Stimulated activated CD4-positive, alpha-beta T cell treated with anti-CD3 and anti-CD28 coated beads, Interleukin-12 subunit alpha, Interleukin-12 subunit beta, amount 100 ng/mL, for 48 hours (primary cell): ENCODE data around the gene WNT10A.
"Not testable (repeated sequence)": the region's sequence is repeated elsewhere in the genome, so short reads cannot be mapped to it uniquely, and the experiment has no call there.

ENCODE experiments used
- DNase-seq, 3 donors: peaks; one replicate each; pipeline ENCODE4 v3.0.0-alpha.2; 2020; ENCODE audit warnings: low read depth in 2 of 3, low spot score in 1 of 3

The WNT10A gene

GRCh38 chr2:218880102-218880858 lies at the start of gene WNT10A:
WNT10A (plus strand) TSS chr2:218880852; CDS start chr2:218880996, 144 bp downstream.
- DNase-seq: peak in 1 of 3 donors; percentile 45

GRCh38 chr2:218831378-218831990 lies 49.2 kb upstream of the WNT10A start, which contains the start of gene PRKAG3:
PRKAG3 (minus strand) TSS chr2:218831803.
- no peak for DNase-seq

DNA sequence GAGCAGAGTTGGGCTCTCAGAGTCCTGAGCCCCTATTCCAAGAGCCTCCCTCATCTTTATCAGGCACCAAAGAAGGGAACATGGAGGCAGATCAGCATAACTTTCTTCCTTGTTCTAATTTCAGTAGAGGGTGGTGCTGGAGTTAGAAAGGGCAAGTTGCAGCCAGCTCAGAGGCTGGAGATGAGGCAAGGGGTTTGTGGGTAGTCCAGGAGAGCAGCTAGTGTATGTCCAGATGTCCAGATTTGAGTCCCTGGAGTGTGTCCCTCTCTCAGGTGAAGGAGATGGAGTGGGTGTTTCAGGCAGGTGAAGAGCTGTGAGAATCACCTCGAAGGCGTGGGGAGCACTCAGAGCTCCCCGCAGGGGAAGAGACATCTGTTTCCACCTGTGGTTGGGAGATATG lies 48.6 kb upstream of the WNT10A start:
- no peak for DNase-seq

DNA sequence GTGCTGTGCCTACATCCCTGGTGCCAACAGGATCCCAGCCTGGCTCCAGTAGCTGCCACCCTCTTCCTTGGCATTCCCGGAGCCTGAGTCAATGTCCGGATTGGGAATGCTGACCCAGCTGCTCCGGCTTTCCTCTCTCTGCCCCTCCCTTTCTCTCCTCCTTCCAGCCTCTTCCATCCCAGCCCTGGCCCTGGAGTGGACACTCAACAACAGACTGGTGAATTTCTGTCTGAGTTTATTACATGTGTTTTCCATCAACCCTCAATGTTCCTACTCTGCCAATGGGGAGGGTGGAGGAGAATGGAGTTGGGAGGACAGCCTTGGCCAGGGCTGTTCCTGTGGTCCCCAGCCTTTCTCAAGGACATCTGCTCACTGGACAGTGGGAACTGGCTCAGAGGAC lies 48.1 kb upstream of the WNT10A start:
- DNase-seq: no peak

- no peak for DNase-seq
Observed at GRCh38 chr2:218833023-218833609, 47.5 kb upstream of the WNT10A start.

- no peak for DNase-seq
Observed at GRCh38 chr2:218834685-218835084, 46.0 kb upstream of the WNT10A start.

DNA sequence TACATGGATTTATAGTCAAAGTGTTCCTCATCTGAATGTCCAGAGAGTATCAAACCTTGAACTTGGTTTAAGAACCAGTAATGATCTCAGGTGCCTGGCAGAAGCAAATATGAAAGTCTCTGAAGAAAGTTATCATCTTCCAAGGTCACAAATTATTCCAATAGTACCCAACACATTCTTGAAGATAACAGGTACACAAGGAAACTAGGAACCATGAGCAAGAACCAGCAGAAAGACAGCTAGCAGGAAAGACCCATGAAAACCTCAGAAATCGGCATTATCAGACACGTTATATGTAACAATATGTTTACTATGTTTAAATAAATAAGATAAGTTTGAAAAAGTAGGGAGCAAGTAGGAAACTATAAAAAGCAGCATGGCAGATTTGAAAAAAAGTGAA lies 43.2 kb upstream of the WNT10A start:
- no peak for DNase-seq

DNA sequence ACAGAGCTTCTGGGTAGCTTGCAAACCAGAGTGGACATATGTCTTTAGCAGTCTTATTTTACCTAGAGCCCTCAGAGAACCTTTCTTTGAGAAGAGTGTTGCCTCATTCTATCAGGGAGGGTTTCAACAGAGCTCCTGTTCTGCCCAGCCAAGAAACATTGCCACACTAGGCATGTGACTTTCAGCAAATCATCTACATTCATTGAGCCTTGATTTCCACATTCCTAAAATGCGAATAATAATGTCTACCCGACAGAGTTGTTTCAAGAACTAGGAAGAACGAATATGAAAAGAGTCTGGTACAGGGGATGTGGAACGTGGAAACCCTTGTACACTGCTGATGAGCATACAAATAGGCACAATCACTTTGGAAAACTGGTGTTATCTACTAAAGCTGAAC lies 41.2 kb upstream of the WNT10A start:
- DNase-seq: no peak

DNA sequence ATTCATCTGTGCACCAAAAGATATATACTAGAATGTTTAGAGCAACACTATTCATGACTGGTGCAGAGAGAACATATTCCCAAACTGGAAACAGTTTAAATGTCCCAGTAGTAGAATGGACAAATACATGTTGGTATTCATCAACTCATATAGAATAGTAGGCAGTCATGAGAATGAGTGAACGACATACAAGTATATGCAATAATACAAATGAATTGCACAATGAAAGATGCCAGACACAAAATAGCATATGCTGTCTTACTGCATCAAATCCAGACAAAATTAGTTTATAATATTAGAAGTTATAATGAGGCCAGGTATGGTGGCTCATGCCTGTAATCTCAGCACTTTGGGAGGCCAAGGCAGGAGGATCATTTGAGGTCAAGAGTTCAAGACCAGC lies 40.8 kb upstream of the WNT10A start:
- no peak for DNase-seq

DNA sequence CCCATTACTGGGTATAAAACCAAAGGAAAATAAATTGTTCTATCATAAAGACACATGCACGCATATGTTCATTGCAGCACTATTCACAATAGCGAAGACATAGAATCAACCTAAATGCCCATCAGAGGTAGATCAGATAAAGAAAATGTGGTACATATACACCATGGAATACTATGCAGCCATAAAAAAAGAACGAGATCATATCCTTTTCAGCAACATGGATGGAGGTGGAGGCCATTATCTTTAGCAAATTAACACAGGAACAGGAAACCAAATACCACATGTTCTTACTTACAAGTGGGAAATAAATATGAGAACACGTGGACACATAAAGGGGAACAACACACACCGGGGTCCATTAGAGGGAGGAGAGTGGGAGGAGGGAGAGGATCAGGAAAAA lies 36.3 kb upstream of the WNT10A start:
- not testable (repeated sequence) for DNase-seq

- not testable (repeated sequence) for DNase-seq
Observed at GRCh38 chr2:218846963-218847362, 33.7 kb upstream of the WNT10A start.

DNA sequence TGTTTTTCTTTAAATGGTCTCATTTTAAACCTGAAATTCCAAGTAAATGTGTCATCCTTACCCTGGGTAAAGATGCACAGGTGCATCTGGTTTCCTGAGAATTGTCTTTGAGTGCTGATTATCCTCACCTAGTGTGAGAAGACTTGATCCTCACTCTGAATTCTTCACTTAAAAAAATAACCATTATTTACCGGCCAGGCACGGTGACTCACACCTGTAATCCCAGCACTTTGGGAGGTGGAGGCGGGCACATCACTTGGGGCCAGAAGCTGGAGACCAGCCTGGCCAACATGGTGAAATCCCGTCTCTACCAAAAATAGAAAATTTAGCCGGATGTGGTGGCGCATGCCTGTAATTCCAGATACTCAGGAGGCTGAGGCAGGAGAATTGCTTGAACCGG lies 30.9 kb upstream of the WNT10A start:
- no peak for DNase-seq

GRCh38 chr2:218850796-218851195 lies 29.9 kb upstream of the WNT10A start:
- DNase-seq: no peak

DNA sequence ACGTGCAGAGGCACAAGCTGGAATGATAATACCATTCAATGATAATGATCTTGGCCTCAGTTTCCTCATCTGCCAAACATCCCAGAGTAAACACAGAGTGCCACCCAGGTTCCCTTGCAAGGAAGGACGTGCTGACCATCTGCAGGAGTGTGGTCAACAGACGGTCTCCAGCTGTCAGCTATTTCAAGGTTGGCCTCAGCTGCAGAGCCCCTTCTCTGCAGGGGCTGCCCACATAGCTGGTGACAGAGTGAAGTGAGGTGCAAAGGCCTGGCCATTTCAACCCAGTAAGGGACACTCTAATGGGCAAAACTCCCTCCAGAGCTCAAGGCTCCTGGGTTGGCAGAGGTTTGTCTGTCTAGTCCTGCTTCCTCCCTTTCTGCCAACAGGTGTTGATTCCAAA lies 29.4 kb upstream of the WNT10A start:
- no peak for DNase-seq

DNA sequence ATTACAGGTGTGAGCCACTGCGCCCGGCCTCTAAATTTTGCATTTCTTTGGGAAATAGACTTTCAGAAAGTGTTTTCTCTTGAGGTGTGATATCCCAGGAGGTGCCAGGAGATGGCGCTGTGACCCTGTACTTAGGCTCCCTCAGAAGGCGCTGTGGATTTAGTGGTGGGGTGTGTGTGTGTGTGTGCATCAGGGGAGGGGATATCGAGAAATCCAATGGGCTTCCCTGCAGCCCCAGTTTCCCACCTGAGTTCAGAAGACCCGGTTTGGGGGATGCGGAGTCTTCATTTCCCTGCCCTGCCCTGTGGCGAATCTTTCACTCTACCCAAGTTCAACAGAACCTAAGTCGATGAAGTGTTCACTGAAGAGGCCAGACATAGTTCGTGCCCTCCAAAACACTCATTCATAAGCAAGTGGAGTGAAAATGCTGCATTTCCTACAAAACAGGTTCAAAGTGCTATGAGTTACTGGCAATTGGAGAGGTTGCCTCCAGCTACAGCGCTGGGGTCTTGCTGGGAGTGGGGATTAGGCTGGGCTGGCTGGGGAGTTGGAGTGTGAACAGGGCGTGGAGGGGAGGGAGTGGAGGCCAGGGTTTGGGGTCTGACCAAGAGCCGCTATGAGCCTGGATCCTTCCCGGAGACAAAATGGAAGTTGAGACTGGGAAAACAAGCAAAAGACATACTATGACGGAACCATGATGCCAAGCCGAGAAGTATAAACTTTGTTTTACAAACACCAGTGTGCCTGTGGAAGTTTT lies 27.6 kb upstream of the WNT10A start:
- DNase-seq: peak; percentile 31 to 56 (median 48)

DNA sequence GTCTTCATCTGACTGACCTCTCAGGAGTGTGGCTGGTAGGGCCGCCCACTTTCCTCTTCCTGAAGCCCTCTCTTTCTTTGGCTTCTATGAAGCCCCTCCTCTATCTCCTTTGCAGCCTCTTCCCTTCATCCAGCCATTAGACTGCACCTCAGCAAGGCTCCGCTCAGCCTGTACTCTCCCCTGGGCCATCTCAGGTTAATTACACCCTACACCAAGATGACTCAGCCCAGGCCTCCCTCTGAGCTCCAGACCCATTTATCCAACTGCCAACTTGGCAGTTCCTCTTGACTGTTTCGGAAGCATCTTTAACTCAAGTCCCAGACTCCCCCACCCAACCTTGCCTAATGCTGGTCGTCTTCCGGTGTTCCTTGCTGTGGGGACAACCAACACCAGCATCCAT lies 26.9 kb upstream of the WNT10A start:
- DNase-seq: no peak

DNA sequence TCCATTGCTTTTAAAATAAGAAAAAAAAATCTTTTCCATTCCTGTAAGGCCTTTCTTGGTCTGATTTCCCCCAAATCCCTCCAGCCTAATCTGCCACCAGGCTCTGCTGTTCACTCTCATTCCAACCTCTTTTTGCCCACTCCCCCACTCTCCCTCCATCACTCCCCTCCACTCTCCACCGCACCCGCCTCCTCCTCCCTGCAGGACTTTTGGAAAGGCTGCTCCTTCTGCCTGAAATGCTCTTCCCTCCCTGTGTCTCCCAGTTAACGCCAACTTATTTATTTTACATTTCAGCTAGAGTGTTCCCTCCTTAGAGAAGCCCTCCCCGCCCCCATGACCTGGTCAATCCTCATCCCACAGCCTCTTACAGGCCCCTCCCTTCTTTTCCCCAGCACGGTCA lies 25.8 kb upstream of the WNT10A start:
- no peak for DNase-seq

- no peak for DNase-seq
Observed at GRCh38 chr2:218855305-218856166, 25.1 kb upstream of the WNT10A start.

DNA sequence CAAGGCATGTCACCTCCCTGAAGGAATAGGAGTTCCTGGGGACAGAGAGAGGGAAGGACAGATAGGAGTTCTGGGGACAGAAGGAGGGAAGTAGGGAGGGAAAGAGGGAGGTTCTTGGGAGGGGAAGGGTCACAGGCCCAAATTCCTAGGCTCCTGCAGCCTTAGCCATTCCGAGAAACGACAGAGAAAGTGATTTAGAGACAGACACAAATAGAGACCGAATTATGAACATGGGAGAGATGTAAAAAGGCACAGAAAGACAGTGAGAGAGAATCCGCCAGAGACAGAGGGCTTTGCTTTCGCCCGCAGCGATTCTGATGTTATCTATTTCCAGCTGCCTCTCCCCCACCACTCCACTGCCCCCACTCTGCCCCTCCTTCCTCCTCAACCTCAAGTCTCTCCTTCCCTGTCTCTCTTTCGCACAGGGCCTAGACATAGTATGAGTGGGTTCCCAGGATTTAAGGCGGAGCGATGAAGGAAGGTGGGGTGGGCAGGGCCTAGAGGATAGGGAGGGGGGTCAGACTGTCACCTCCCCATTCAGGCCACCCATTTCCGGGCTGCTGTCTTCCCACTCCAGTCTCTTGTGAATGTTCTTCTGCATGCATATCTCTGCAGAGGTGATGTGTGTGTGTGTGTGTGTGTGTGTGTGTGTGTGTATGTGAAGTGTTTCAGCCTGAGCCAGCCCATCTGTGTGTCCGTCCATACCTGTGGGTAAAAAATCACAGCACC lies 24.3 kb upstream of the WNT10A start:
- DNase-seq: no peak

- no peak for DNase-seq
Observed at GRCh38 chr2:218856896-218857243, 23.8 kb upstream of the WNT10A start.
